OCI-LY7 (cell line): ENCODE data around the gene ZBTB9. TPM values are rescaled to one million over a fixed set of nuclear protein-coding genes. Genes with fewer than 3 reads are reported as not detected.

ENCODE experiments used
- BruUV-seq: library from RNA; stranded (reverse); fragments of 400-500 nt; replicated peaks from 2 replicates; lab custom pipeline; 2021; lab: Mats Ljungman, UMichigan
- CTCF ChIA-PET: fragments of 300-600 bp; sonication (Branson Sonifier 250); formaldehyde crosslinking; loops from one replicate; lab custom pipeline; 2022; ENCODE audit warnings: antibody characterized with exemption; ENCODE audit not compliant: unreplicated experiment; lab: Charles Lee
- POLR2A ChIA-PET: fragments of 300-600 bp; sonication (Branson Sonifier 250); formaldehyde crosslinking; loops from one replicate; lab custom pipeline; 2022; ENCODE audit warnings: antibody characterized with exemption; lab: Charles Lee
- DNase-seq: peaks from one replicate; pipeline ENCODE4 v3.0.0-alpha.2; 2015; ENCODE audit warnings: low spot score
- H2AFZ ChIP-seq: fragments of 200-600 bp; sonication (generic), shearing (Covaris generic); 2 replicates; pipeline ENCODE4 v1.6.1; 2014; ENCODE audit warnings: mild to moderate bottlenecking, antibody characterized with exemption, low read length, moderate library complexity
- H3K27ac ChIP-seq: fragments of 200-600 bp; sonication (generic); 2 replicates; pipeline ENCODE4 v1.5.1; 2014; ENCODE audit warnings: mixed run types, low read depth, mild to moderate bottlenecking, moderate library complexity, low read length, inconsistent platforms; ENCODE audit not compliant: poor library complexity, severe bottlenecking
- H3K36me3 ChIP-seq: fragments of 200-600 bp; sonication (generic); 2 replicates; pipeline ENCODE4 v1.6.1; 2014; ENCODE audit warnings: mild to moderate bottlenecking, antibody characterized with exemption, low read length, moderate library complexity, mixed read lengths; ENCODE audit not compliant: insufficient read depth
- H3K4me1 ChIP-seq: fragments of 200-600 bp; sonication (generic); 2 replicates; pipeline ENCODE4 v1.5.1; 2014; ENCODE audit warnings: mild to moderate bottlenecking, low read length; ENCODE audit not compliant: insufficient read depth, poor library complexity, severe bottlenecking
- H3K4me2 ChIP-seq: fragments of 200-600 bp; sonication (generic); 2 replicates; pipeline ENCODE4 v1.6.1; 2014; ENCODE audit warnings: mild to moderate bottlenecking, low read length
- H3K4me3 ChIP-seq: fragments of 200-600 bp; sonication (generic); 2 replicates; pipeline ENCODE4 v1.5.1; 2014; ENCODE audit warnings: mild to moderate bottlenecking, low read depth, low read length; ENCODE audit not compliant: poor library complexity, severe bottlenecking
- H3K79me2 ChIP-seq: fragments of 200-600 bp; sonication (generic); 2 replicates; pipeline ENCODE4 v1.6.1; 2016; ENCODE audit warnings: low read depth, mild to moderate bottlenecking, low read length, moderate library complexity, mixed read lengths; ENCODE audit not compliant: insufficient read depth
- H3K9me2 ChIP-seq: fragments of 200-600 bp; sonication (generic); 2 replicates; pipeline ENCODE4 v1.6.1; 2016; ENCODE audit warnings: mild to moderate bottlenecking, low read length, mixed read lengths; ENCODE audit not compliant: insufficient read depth
- H3K9me3 ChIP-seq: fragments of 200-600 bp; sonication (generic); 2 replicates; pipeline ENCODE4 v1.6.1; 2014; ENCODE audit warnings: mild to moderate bottlenecking, mixed run types, low read length, mixed read lengths
- H4K20me1 ChIP-seq: fragments of 200-600 bp; sonication (generic); 2 replicates; pipeline ENCODE4 v1.6.1; 2014; ENCODE audit warnings: mild to moderate bottlenecking, antibody characterized with exemption, low read length, moderate library complexity, mixed read lengths; ENCODE audit not compliant: insufficient read depth
- EZH2phosphoT487 ChIP-seq: fragments of 200-600 bp; sonication (generic); IDR thresholded peaks from 2 replicates; pipeline ENCODE4 v1.6.1; 2018; ENCODE audit warnings: low read depth, borderline replicate concordance, mild to moderate bottlenecking, mixed run types, antibody characterized with exemption, low read length, moderate library complexity, mixed read lengths
- intact Hi-C: fragments of 100-400 bp; cut with micrococcal nuclease; formaldehyde crosslinking; loops from one replicate; pipeline ENCODE4 v1.10.0; 2022; ENCODE audit not compliant: unreplicated experiment
- total RNA-seq, 2 experiments: library from RNA; depleted of rRNA in 1 of 2; stranded (reverse); fragments of >200 nt in 1 of 2; shearing (Covaris generic) in 1 of 2; gene quantifications; 2 replicates each; pipeline ENCODE4 v1.2.3, GENCODE V29; 2014 to 2022
- TF ChIP-seq, protein P1 (sequence below): fragments of 200-600 bp; sonication (generic); conservative IDR thresholded peaks from 2 replicates; pipeline ENCODE4 v1.5.1; 2014; ENCODE audit warnings: mild to moderate bottlenecking, antibody characterized with exemption, low read length, moderate library complexity, mixed read lengths

Gene ZBTB9
- total RNA-seq, 2 experiments from 2014 or later: 6.8 to 7.7 TPM

- Histone ChIP-seq H3K27ac (no peak overlapping the region), H3K9me3 (no peaks in the 10 kb centered on the region), H3K36me3 (peaks cover 89% of the 10 kb centered on the region), H3K9me2 (no peaks in the 10 kb centered on the region), H2AFZ (no peak overlapping the region), H3K4me1 (peaks cover 13% of the 10 kb centered on the region), H4K20me1 (no peaks in the 10 kb centered on the region), H3K4me3 (no peak overlapping the region), H3K79me2 (peaks cover 24% of the 10 kb centered on the region), H3K4me2 (no peak overlapping the region)
- TF ChIP-seq EZH2phosphoT487: no peak
- POLR2A ChIA-PET: no interaction called here
- CTCF ChIA-PET: no interaction called here
- intact Hi-C loops: no loop called here
- DNase-seq: no peak
- BruUV-seq: no TSS peak
Measured at GRCh38 chr6:33405386-33405940, 48.9 kb upstream of the ZBTB9 start.

- ChIA-PET POLR2A (no interaction called here), CTCF (no interaction called here)
- Histone ChIP-seq H4K20me1 (no peaks in the 10 kb centered on the region), H2AFZ (no peak overlapping the region), H3K27ac (no peak overlapping the region), H3K4me3 (no peak overlapping the region), H3K36me3 (peaks cover 82% of the 10 kb centered on the region), H3K4me2 (no peak overlapping the region), H3K9me2 (no peaks in the 10 kb centered on the region), H3K4me1 (peaks cover 13% of the 10 kb centered on the region), H3K79me2 (peaks cover 21% of the 10 kb centered on the region; the same call in 1 of the 2 replicates), H3K9me3 (no peaks in the 10 kb centered on the region)
- intact Hi-C loops: no loop called here
- TF ChIP-seq, protein P1, sequence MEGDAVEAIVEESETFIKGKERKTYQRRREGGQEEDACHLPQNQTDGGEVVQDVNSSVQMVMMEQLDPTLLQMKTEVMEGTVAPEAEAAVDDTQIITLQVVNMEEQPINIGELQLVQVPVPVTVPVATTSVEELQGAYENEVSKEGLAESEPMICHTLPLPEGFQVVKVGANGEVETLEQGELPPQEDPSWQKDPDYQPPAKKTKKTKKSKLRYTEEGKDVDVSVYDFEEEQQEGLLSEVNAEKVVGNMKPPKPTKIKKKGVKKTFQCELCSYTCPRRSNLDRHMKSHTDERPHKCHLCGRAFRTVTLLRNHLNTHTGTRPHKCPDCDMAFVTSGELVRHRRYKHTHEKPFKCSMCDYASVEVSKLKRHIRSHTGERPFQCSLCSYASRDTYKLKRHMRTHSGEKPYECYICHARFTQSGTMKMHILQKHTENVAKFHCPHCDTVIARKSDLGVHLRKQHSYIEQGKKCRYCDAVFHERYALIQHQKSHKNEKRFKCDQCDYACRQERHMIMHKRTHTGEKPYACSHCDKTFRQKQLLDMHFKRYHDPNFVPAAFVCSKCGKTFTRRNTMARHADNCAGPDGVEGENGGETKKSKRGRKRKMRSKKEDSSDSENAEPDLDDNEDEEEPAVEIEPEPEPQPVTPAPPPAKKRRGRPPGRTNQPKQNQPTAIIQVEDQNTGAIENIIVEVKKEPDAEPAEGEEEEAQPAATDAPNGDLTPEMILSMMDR: no peak
- no peak for TF ChIP-seq EZH2phosphoT487
- BruUV-seq: no TSS peak
- DNase-seq: no peak
Measured at GRCh38 chr6:33406126-33406525, 48.2 kb upstream of the ZBTB9 start.

DNA sequence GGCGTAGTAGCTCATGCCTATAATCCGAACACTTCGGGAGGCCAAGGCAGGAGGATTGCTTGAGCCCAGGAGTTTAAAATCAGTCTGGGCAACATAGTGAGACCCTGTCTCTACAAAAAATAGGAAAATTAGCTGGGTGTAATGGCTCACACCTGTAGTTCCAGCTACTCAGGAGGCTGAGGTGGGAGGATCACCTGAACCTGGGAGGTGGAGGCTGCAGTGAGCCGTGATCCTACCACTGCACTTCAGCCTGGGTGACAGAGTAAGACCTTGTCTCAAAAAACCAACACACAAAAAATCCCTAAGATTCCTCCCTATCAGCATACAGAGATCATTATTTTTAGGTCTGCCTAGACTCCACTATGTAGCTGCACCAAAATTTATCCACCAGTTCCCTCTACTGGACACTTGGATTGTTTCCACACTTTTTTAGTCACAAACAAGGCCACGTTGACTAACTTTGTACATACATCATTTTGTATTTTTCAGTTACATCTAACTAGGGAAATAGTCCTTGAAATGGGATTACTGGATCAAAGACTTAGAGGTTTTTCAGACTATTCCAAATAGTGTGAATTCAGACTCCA, 47.2 kb upstream of the ZBTB9 start:
- BruUV-seq: TSS peak; percentile 35
- no peaks in the 10 kb centered on the region for H4K20me1 ChIP-seq
- H3K4me1 ChIP-seq: peaks cover 24% of the 10 kb centered on the region
- no peak for DNase-seq
- POLR2A ChIA-PET: interaction anchor here (0.6 to 0.7 kb wide), 2 partner anchors 301 to 1008 kb away, joined by 3 read pairs; no protein-coding TSS in a partner anchor
- H3K4me2 ChIP-seq: no peak overlapping the region
- TF ChIP-seq EZH2phosphoT487: no peak
- TF ChIP-seq, protein P1: peak; percentile 60
- CTCF ChIA-PET: no interaction called here
- H3K36me3 ChIP-seq: peaks cover 74% of the 10 kb centered on the region
- H3K9me2 ChIP-seq: no peaks in the 10 kb centered on the region
- H3K4me3 ChIP-seq: no peak overlapping the region
- peak overlapping the region; percentile 26 for H3K27ac ChIP-seq
- no peaks in the 10 kb centered on the region for H3K9me3 ChIP-seq
- H3K79me2 ChIP-seq: peaks cover 15% of the 10 kb centered on the region; the same call in 1 of the 2 replicates
- H2AFZ ChIP-seq: no peak overlapping the region
- intact Hi-C loops: no loop called here
